ENCODE results near the gene DIAPH2.

DNA sequence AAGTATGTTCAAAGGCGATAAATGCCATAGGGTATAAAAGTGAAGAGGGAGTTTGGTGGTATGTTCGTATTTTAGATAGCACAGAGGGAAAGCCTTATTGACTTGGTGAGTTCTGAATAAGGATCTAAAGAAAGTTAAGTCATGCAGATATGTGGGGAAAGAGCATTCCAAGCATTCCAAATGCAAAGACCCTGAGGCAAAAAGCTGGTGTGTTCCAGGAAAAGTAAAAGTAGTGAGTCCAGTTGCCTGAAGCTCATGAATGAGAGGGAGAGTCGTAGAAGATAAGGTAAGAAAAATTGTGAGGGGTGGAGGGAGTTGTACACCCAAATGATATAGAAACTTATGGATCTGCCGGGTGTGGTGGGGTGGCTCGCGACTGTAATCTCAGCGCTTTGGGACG is 625.7 kb downstream of the DIAPH2 start:
- TF ChIP-seq, protein P1, sequence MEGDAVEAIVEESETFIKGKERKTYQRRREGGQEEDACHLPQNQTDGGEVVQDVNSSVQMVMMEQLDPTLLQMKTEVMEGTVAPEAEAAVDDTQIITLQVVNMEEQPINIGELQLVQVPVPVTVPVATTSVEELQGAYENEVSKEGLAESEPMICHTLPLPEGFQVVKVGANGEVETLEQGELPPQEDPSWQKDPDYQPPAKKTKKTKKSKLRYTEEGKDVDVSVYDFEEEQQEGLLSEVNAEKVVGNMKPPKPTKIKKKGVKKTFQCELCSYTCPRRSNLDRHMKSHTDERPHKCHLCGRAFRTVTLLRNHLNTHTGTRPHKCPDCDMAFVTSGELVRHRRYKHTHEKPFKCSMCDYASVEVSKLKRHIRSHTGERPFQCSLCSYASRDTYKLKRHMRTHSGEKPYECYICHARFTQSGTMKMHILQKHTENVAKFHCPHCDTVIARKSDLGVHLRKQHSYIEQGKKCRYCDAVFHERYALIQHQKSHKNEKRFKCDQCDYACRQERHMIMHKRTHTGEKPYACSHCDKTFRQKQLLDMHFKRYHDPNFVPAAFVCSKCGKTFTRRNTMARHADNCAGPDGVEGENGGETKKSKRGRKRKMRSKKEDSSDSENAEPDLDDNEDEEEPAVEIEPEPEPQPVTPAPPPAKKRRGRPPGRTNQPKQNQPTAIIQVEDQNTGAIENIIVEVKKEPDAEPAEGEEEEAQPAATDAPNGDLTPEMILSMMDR (IDR thresholded peaks at IDR 0.05): no peak
- no peak for TF ChIP-seq EP300 (IDR thresholded peaks at IDR 0.05)
